PC-3 (cell line): ENCODE measurements around the gene FAM234A.

Source experiments
- EZH2 ChIP-seq: fragments of 300-600 bp; sonication (generic); IDR thresholded peaks from one replicate; pipeline ENCODE4 v1.6.1; 2017; ENCODE audit warnings: antibody characterized with exemption, mild to moderate bottlenecking, low read length; ENCODE audit not compliant: unreplicated experiment
- EZH2phosphoT487 ChIP-seq: fragments of 300-600 bp; sonication (generic); IDR thresholded peaks from 2 replicates; pipeline ENCODE4 v1.6.1; 2018; ENCODE audit warnings: mild to moderate bottlenecking, antibody characterized with exemption, low read length, borderline replicate concordance
- TF ChIP-seq, protein P1 (sequence below): fragments of 300-600 bp; sonication (generic); conservative IDR thresholded peaks from 2 replicates; pipeline ENCODE4 v1.5.1; 2017; ENCODE audit warnings: antibody characterized with exemption, low read depth, mild to moderate bottlenecking, low read length

DNA sequence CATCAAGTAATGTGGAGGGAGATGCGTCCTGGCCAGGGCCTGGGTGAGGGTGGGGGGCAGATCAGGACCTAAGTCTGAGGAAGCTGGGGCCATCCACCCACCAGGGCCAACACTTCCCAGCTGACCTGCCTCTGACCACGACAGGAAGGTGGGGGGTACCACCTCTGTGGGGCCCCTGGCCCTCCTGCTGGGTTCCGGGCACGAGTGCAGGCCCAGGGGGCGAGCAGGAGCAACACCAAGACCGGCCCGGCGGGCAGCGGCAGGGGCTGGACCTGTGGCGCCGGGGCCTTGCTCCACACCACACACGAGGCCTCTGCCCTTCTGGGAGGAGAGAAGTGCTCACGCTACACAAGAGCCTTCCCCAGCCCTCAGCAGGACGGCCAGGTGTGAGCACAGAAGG lies 61.7 kb downstream of the FAM234A start:
- TF ChIP-seq, protein P1, sequence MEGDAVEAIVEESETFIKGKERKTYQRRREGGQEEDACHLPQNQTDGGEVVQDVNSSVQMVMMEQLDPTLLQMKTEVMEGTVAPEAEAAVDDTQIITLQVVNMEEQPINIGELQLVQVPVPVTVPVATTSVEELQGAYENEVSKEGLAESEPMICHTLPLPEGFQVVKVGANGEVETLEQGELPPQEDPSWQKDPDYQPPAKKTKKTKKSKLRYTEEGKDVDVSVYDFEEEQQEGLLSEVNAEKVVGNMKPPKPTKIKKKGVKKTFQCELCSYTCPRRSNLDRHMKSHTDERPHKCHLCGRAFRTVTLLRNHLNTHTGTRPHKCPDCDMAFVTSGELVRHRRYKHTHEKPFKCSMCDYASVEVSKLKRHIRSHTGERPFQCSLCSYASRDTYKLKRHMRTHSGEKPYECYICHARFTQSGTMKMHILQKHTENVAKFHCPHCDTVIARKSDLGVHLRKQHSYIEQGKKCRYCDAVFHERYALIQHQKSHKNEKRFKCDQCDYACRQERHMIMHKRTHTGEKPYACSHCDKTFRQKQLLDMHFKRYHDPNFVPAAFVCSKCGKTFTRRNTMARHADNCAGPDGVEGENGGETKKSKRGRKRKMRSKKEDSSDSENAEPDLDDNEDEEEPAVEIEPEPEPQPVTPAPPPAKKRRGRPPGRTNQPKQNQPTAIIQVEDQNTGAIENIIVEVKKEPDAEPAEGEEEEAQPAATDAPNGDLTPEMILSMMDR = no peak
- no peak for TF ChIP-seq EZH2phosphoT487
- no peak for TF ChIP-seq EZH2
